MCF 10A (cell line): ENCODE measurements around the gene CD79A. TPM values are rescaled to one million over a fixed set of nuclear protein-coding genes. Genes with fewer than 3 reads are reported as not detected.
A peak's percentile ranks its signal among the peaks of the same experiment; 100 is the strongest.

ENCODE experiments used
- BruUV-seq: library from RNA; stranded (reverse); fragments of 400-500 nt; replicated peaks from 2 replicates; lab custom pipeline; 2021; lab: Mats Ljungman, UMichigan
- CTCF ChIA-PET: fragments of 300-600 bp; sonication (Branson Sonifier 250); formaldehyde crosslinking; extraction: SDS; loops from one replicate; lab custom pipeline; 2021; ENCODE audit warnings: antibody characterized with exemption, inconsistent platforms; lab: Yijun Ruan, JAX
- POLR2A ChIA-PET: fragments of 300-600, 350-650 bp; sonication (Branson Sonifier 250); formaldehyde crosslinking; extraction: SDS; loops from one replicate; lab custom pipeline; 2020; ENCODE audit warnings: antibody characterized with exemption, inconsistent platforms; lab: Yijun Ruan, JAX
- DNase-seq: peaks from one replicate; pipeline ENCODE4 v3.0.0-alpha.2; 2018; ENCODE audit not compliant: unreplicated experiment
- H3K27ac Mint-ChIP-seq: one replicate; pipeline ENCODE4 v1.8.0; 2022; ENCODE audit warnings: mild to moderate bottlenecking, low read depth, mixed read lengths; ENCODE audit not compliant: unreplicated experiment
- H3K27me3 Mint-ChIP-seq: one replicate; pipeline ENCODE4 v1.8.0; 2022; ENCODE audit warnings: mixed read lengths; ENCODE audit not compliant: insufficient read depth, unreplicated experiment
- H3K36me3 Mint-ChIP-seq: one replicate; pipeline ENCODE4 v1.8.0; 2022; ENCODE audit warnings: mild to moderate bottlenecking, moderate library complexity, mixed read lengths; ENCODE audit not compliant: insufficient read depth, unreplicated experiment
- H3K4me1 Mint-ChIP-seq: one replicate; pipeline ENCODE4 v1.8.0; 2022; ENCODE audit warnings: mixed read lengths; ENCODE audit not compliant: insufficient read depth, unreplicated experiment
- H3K4me3 Mint-ChIP-seq: one replicate; pipeline ENCODE4 v1.8.0; 2022; ENCODE audit warnings: mild to moderate bottlenecking, moderate library complexity, mixed read lengths; ENCODE audit not compliant: unreplicated experiment
- H3K9me3 Mint-ChIP-seq: one replicate; pipeline ENCODE4 v1.8.0; 2022; ENCODE audit warnings: mixed read lengths; ENCODE audit not compliant: unreplicated experiment
- CTCF ChIP-seq: fragments of 200-600 bp; IDR thresholded peaks from one replicate; pipeline ENCODE4 v1.8.0; 2022; ENCODE audit warnings: antibody characterized with exemption, mild to moderate bottlenecking; ENCODE audit not compliant: unreplicated experiment
- intact Hi-C: fragments of 100-400 bp; cut with micrococcal nuclease; formaldehyde crosslinking; loops from 2 replicates; pipeline ENCODE4 v1.14.1; 2022
- total RNA-seq: library from RNA; stranded (reverse); gene quantifications from 2 replicates; pipeline ENCODE4 v1.2.3, GENCODE V29; 2022

The CD79A gene
- total RNA-seq, 1 experiment from 2014 or later = not detected

- TF ChIP-seq CTCF = no peak
- BruUV-seq = no TSS peak
- H3K4me1 Mint-ChIP-seq = peaks cover 28% of the 10 kb centered on the region
- H3K9me3 Mint-ChIP-seq = no peaks in the 10 kb centered on the region
- peaks cover 100% of the 10 kb centered on the region for H3K36me3 Mint-ChIP-seq
- peak overlapping the region; percentile 61 for H3K27ac Mint-ChIP-seq
- POLR2A ChIA-PET = interaction anchor here (0.6 to 7.7 kb wide), 3 partner anchors 8 to 1164 kb away, joined by 3 to 125 read pairs (median 3); partner anchors contain the start of gene ARHGEF1
- intact Hi-C loops = no loop called here
- CTCF ChIA-PET = interaction anchor here (0.7 to 1.0 kb wide), 2 partner anchors 30 to 168 kb away, joined by 4 to 6 read pairs; no protein-coding TSS in a partner anchor
- H3K4me3 Mint-ChIP-seq = no peak overlapping the region
- no peak for DNase-seq
- H3K27me3 Mint-ChIP-seq = no peaks in the 10 kb centered on the region
Observed at GRCh38 chr19:41866284-41866683, 10.8 kb upstream of the CD79A start.

GRCh38 chr19:41868120-41868988 is 8.7 kb upstream of the CD79A start:
- no peaks in the 10 kb centered on the region for H3K9me3 Mint-ChIP-seq
- DNase-seq = no peak
- ChIA-PET POLR2A (interaction anchor here (1.2 to 9.5 kb wide), 3 partner anchors 7 to 18 kb away, joined by 3 to 134 read pairs (median 10); partner anchors contain the start of gene RPS19), CTCF (interaction anchor here (0.6 to 1.4 kb wide), 2 partner anchors 12 to 26 kb away, joined by 3 read pairs; no protein-coding TSS in a partner anchor)
- H3K4me1 Mint-ChIP-seq = peaks cover 16% of the 10 kb centered on the region
- no peak overlapping the region for H3K4me3 Mint-ChIP-seq
- peaks cover 100% of the 10 kb centered on the region for H3K36me3 Mint-ChIP-seq
- H3K27me3 Mint-ChIP-seq = no peaks in the 10 kb centered on the region
- H3K27ac Mint-ChIP-seq = no peak overlapping the region
- intact Hi-C loops = loop anchor here (2.0 kb wide), 1 partner anchor 28 kb away; no protein-coding TSS in a partner anchor
- BruUV-seq = no TSS peak
- no peak for TF ChIP-seq CTCF

GRCh38 chr19:41868989-41869300 is 8.1 kb upstream of the CD79A start:
- intact Hi-C loops = loop anchor here (2.0 kb wide), 1 partner anchor 28 kb away; no protein-coding TSS in a partner anchor
- H3K9me3 Mint-ChIP-seq = no peaks in the 10 kb centered on the region
- H3K27me3 Mint-ChIP-seq = no peaks in the 10 kb centered on the region
- no peak overlapping the region for H3K27ac Mint-ChIP-seq
- peaks cover 10% of the 10 kb centered on the region for H3K4me1 Mint-ChIP-seq
- TF ChIP-seq CTCF = no peak
- H3K36me3 Mint-ChIP-seq = peaks cover 100% of the 10 kb centered on the region
- H3K4me3 Mint-ChIP-seq = no peak overlapping the region
- ChIA-PET POLR2A (interaction anchor here (1.2 to 9.5 kb wide), 3 partner anchors 7 to 18 kb away, joined by 3 to 134 read pairs (median 10); partner anchors contain the start of gene RPS19), CTCF (interaction anchor here (1.4 kb wide), 1 partner anchor 12 kb away, joined by 3 read pairs; no protein-coding TSS in a partner anchor)
- no TSS peak for BruUV-seq
- DNase-seq = no peak

GRCh38 chr19:41869374-41869955 is 7.6 kb upstream of the CD79A start:
- Mint-ChIP-seq H3K4me1 (peaks cover 8% of the 10 kb centered on the region), H3K27me3 (no peaks in the 10 kb centered on the region), H3K9me3 (no peaks in the 10 kb centered on the region), H3K27ac (no peak overlapping the region), H3K4me3 (no peak overlapping the region), H3K36me3 (peaks cover 95% of the 10 kb centered on the region)
- intact Hi-C loops = loop anchor here (2.0 kb wide), 1 partner anchor 27 kb away; no protein-coding TSS in a partner anchor
- no TSS peak for BruUV-seq
- CTCF ChIA-PET = interaction anchor here (1.4 kb wide), 1 partner anchor 11 kb away, joined by 3 read pairs; no protein-coding TSS in a partner anchor
- DNase-seq = no peak
- no peak for TF ChIP-seq CTCF
- POLR2A ChIA-PET = interaction anchor here (1.2 to 9.5 kb wide), 6 partner anchors 8 to 90 kb away, joined by 3 to 134 read pairs (median 6); partner anchors contain the start of genes RABAC1 and RPS19
